Measurements from ENCODE around the gene TOR3A.

TOR3A gene

GRCh38 chr1:179087665-179088064, 5.8 kb downstream of the TOR3A start:
- H3K9me3 ChIP-seq = no peaks in the 10 kb centered on the region
- intact Hi-C loops (cut with DNase I; ENCODE audit: low total_unique reads) = no loop called here
- H3K4me3 ChIP-seq = no peak overlapping the region
- H3K27me3 ChIP-seq = no peaks in the 10 kb centered on the region
- DNase-seq = no peak
- no peak overlapping the region for H3K27ac ChIP-seq
- peaks cover 0 to 43% (median 37%) of the 10 kb centered on the region in 4 donors for H3K4me1 ChIP-seq
- peaks cover 4 to 56% (median 18%) of the 10 kb centered on the region in 3 donors for H3K36me3 ChIP-seq
- TF ChIP-seq CTCF (IDR thresholded peaks at IDR 0.05) = no peak

- Histone ChIP-seq H3K27me3 (no peaks in the 10 kb centered on the region), H3K27ac (peak overlapping the region; percentile 73 to 84), H3K36me3 (peaks cover 18 to 75% (median 41%) of the 10 kb centered on the region in 3 donors), H3K4me3 (no peak overlapping the region), H3K9me3 (no peaks in the 10 kb centered on the region), H3K4me1 (peaks cover 0 to 31% (median 29%) of the 10 kb centered on the region in 4 donors)
- intact Hi-C loops (cut with DNase I; ENCODE audit: low total_unique reads) = no loop called here
- DNase-seq = no peak
- TF ChIP-seq CTCF (IDR thresholded peaks at IDR 0.05) = no peak
These were observed 8.1 kb downstream of the TOR3A start for GRCh38 chr1:179089827-179090482.

GRCh38 chr1:179090522-179090921, 8.7 kb downstream of the TOR3A start:
- Histone ChIP-seq H3K4me3 (no peak overlapping the region), H3K27me3 (no peaks in the 10 kb centered on the region), H3K27ac (peak overlapping the region; percentile 73 to 84), H3K36me3 (peaks cover 23 to 78% (median 44%) of the 10 kb centered on the region in 3 donors), H3K4me1 (peaks cover 0 to 31% (median 29%) of the 10 kb centered on the region in 4 donors), H3K9me3 (no peaks in the 10 kb centered on the region)
- peak; percentile 40 to 55 for TF ChIP-seq CTCF (IDR thresholded peaks at IDR 0.05)
- intact Hi-C loops (cut with DNase I; ENCODE audit: low total_unique reads) = no loop called here
- peak in 1 of 2 donors; percentile 80 for DNase-seq

GRCh38 chr1:179090923-179091322, 9.1 kb downstream of the TOR3A start:
- H3K27ac ChIP-seq = peak overlapping the region; percentile 73 to 84
- peaks cover 0 to 31% (median 29%) of the 10 kb centered on the region in 4 donors for H3K4me1 ChIP-seq
- no peaks in the 10 kb centered on the region for H3K9me3 ChIP-seq
- no peak overlapping the region for H3K4me3 ChIP-seq
- DNase-seq = no peak
- intact Hi-C loops (cut with DNase I; ENCODE audit: low total_unique reads) = no loop called here
- H3K27me3 ChIP-seq = no peaks in the 10 kb centered on the region
- H3K36me3 ChIP-seq = peaks cover 27 to 78% (median 44%) of the 10 kb centered on the region in 3 donors
- no peak for TF ChIP-seq CTCF (IDR thresholded peaks at IDR 0.05)

- no peaks in the 10 kb centered on the region for H3K27me3 ChIP-seq
- H3K27ac ChIP-seq = peak overlapping the region; percentile 73 to 84
- no peaks in the 10 kb centered on the region for H3K9me3 ChIP-seq
- peaks cover 33 to 78% (median 49%) of the 10 kb centered on the region in 3 donors for H3K36me3 ChIP-seq
- DNase-seq = peak; percentile 87 to 88
- no peak for TF ChIP-seq CTCF (IDR thresholded peaks at IDR 0.05)
- H3K4me3 ChIP-seq = no peak overlapping the region
- intact Hi-C loops (cut with DNase I; ENCODE audit: low total_unique reads) = no loop called here
- H3K4me1 ChIP-seq = peaks cover 0 to 31% (median 29%) of the 10 kb centered on the region in 4 donors
These were observed 9.9 kb downstream of the TOR3A start for GRCh38 chr1:179091691-179092165.

Data from tibial artery (tissue), 4 donors.